ENCODE results near the gene EML4.

The EML4 gene

DNA sequence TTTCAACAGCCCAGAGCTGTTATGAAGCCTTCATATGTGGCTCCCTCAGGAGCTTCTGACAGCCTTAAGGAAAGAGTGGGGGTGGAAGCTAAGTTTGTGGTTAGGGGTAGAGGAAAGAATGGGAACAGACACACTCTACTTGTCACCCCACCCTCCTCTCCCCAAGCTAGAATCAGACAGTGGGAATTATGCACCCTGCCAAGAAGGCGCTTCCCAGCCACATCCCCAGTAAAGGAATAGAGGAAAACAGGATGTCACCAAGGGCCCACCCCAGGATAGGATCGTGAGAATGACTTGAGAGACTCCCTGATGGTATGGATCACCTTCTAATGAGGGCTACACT is 32.4 kb upstream of the EML4 start:
- in situ Hi-C loops (cut with HindIII; ENCODE audit: low sequenced_read_pairs) = no loop called here

DNA sequence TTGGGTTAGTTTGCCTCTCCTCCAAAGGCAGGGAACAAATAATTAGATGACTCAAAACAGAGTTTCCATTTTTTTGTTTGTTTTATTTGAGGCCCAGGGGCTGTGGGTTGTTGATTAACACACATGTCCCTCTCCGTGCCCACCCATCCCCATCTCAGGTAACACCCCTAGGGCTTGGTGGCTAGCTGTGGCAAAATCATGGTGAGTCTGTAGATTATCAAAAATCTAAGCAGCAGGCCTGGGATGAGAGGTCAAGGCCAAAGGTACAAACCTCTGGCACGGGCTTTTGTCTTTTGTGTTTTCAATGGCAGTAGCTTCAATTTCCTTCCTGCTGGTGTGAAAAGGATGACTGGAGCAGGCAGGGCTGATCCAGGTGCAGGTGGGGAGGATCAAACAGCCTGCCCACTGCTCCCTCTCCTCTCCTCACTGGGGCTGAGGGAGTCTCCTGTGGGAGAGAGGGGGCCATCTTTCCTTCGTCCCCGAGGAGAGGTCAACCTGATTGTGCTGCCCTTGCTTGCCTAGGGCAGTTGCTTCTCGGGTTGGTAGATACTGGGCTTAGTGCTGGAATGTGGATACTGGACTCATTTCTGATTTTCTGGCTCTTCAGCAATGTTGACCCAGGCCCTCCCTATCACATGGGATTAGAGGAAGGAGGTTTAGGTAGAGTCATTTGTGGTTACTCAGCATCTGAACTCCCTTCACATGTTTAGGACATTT is 31.9 kb upstream of the EML4 start:
- in situ Hi-C loops (cut with HindIII; ENCODE audit: low sequenced_read_pairs) = no loop called here

DNA sequence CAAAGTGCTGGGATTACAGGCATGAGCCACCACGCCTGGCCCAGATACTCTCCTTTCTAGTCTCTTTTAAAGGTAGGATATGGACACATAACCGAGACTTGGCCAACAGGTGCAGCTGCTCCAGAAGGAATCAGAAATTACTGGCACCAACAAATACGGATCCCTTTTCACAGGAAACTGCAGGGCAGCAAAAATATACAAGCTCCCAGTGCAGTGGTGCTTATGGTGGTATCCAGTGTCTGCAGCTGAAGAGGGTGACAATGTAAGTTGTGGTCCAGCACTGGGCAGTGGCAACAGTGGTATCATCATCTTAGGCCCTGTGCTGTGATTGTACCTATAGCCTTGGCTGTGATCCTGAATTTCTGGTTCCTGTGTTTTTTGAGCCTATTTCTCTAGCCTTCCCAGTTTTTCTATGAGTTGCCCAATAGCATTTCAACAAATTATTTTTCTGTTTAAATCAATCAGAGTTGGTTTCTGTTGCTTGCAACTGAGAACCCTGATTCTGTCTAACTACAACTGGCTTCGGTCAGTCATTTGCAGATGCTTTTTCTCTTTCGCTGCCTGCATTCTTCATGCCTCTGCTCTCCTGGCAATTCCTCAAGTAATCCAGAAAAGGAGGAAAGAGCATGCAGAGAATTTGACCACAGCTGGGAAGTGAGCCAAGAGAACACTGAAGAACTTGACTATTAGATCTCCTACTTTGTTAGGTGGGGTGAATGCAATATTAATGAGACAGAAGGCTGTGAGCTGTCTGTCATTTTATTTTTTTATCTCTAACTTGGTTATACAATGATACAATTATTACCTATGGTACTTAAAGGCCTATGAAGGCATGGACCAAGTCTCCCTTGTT is 30.8 kb upstream of the EML4 start:
- in situ Hi-C loops (cut with HindIII; ENCODE audit: low sequenced_read_pairs) = no loop called here

DNA sequence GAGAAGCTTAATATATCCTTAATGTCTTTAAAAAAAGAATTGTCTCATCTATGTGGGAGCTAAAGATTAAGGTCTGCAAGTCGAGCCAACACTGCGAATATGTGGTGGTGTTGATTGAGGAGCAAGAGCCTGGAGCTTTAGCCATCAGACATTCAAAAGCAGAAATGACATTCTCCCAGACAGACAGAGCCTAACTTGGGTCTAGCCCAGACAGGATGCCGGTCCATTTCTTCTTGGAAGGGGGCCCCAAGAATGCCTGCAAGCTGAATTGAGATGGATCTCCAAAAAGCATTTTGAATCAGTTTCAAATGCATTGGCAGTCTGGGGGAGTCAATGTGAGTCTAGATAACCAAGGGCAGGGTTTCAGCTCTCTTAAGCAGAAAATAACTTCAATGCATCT is 30.1 kb upstream of the EML4 start:
- in situ Hi-C loops (cut with HindIII; ENCODE audit: low sequenced_read_pairs) = no loop called here

DNA sequence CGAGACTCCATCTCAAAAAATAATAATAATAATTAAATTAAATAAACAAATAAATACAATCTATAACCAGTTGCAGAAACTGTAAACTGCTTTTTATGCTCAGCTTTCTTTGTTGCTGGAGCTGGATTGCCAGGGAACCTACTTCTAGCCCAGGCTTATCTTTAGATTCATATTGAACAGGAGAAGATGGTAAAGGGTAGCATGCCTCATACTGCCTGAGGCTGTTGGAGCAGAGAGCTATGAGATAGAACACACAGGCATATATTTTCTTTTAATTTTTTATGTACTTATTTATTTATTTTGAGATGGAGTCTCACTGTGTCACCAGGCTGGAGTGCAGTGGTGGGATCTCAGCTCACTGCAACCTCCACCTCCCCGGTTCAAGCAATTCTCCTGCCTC is 28.7 kb upstream of the EML4 start:
- in situ Hi-C loops (cut with HindIII; ENCODE audit: low sequenced_read_pairs) = no loop called here

DNA sequence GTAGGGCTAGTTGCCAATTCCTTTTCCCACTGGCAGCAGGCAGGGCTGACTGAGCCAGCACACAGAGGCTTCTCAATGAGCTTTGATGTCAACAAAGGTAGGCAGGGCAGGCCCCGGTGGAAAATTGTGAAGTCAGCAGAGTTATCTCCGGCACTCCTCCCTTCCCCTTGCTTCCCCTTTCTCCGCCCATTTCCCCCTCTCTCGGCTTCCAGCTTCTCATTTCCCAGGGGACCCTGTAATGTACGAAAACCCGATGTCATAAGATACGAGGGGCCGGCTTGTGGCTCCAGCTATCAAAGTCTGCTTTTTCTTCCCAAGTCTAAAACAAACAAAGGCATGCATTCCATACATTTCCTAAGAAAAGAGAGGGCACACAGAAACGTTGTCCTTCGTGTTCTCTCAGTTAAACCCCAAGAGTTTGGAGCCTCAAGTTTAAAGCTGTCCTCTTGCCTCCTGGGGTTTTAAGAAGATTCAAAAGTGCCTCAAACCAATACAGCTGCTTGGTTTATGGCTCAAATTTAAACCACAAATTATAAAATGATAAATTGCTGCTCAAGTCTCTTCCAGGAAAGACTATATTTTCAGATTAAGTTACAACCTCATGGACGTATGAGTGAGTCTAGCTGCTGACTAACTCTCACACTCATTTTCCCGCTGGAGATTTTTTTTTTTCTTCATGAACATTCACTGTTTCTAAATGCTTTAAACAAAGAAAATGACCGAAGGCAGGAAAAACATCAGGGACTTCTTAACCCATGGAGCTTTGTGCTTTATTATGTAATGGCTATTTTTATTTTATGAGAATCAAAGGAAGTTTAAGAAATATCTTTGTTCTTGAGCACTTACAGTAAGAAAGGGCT is 27.2 kb upstream of the EML4 start:
- in situ Hi-C loops (cut with HindIII; ENCODE audit: low sequenced_read_pairs) = no loop called here

DNA sequence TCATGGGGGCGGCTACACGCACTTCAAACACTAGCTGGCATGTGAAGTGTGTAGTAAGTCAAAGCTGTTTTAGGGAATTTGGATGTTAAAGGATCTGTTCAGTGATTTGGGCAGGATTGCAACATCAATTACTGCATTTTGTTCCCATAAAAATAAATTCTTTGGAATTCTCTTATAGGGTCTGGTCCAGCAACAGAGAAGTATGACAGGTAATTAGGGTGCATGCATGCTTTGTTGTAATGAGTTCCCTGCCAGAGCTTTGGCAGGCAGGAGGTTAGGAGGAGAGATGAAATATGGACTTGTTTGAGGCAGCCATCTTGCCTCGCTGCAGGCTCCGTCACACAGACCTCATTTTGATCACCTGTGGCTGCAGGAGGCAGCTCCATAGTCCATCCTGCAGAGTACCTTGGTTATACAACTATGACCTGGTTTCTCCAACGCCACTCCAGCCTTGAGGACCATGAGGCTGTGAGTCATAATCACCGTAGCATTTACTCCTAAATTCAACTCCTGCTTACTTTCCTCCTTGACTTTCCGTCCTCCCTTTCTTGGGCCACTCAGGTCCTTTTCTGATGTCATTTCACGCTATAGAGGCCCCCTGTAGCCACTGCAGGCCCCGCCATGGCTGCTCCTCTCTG is 26.5 kb upstream of the EML4 start:
- in situ Hi-C loops (cut with HindIII; ENCODE audit: low sequenced_read_pairs) = no loop called here

DNA sequence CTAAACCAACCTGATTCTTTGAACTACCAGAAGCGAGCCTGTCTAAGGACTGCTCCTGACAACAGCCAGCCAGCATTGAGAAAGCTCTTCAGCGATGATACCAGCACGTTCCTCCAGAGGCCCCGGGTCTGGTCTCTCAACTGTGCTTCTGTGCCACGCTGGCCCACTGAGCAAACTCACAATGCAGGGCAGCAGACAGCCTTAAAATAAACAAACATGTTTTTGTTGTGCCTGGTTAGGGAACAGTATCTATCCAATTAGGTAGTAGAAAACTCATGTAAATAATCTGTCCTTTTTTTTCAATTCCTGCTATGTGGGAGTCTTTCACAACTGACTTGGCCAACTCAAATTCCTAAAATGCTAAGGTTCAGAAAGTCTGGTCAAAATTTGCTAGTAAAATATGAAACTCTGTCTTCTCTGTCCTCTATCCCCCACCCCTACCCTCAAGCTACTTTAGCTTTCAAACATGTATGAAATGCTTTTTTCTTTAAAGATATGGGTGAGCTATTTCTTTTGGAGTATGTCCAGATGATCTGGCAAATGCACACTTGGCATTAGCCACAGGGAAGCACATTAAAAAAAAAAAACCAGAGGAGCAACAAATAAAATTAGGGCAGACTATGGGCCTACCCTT is 21.4 kb upstream of the EML4 start:
- in situ Hi-C loops (cut with HindIII; ENCODE audit: low sequenced_read_pairs) = no loop called here

DNA sequence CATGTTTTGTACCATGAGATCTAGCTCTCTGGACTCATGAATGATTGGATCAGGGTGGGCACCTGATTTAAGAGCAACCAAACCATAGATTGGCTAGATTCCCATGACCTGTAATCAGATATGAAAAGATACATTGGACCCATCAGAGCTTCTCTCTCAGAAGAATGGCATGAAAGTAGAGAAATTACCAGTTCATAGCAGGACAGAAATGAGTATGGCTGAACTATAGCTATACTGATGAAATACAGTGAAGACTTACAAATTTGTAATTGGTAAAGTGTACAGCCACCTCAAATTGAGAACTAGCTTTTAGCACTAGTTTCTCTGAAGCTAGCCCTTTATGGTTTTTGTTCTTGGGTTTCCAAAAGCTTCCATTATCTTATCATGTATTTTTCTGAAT is 19.0 kb upstream of the EML4 start:
- in situ Hi-C loops (cut with HindIII; ENCODE audit: low sequenced_read_pairs) = no loop called here

DNA sequence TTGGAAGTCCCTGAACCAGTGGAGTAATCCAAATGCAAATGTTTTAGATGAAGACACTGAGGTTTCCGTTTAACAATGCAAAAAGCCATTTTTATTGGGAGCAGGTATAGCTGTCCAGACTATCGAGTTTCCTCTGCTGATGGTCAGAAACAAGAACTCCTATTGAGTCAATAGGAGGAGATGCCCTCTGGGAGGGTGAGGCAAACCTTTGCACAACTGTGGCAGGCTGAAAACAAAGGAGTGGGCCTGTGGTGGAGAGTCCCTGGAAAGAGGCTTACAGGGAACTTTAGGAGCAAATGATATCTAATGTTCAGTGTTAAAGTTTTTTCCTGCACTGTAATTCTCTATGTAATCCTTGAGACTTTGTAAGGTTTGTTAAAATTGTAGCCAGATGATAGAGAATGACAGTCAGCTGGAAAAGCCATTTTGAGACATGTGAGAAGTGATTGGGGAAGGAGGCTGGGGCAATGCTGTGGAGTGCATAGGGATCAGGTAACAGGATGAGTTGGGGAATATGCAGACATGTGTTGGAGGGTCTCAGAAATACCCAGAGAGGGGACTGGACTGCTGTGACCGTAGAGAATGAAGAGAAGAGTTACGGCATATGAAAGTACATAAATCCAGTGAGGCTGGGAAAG is 15.1 kb upstream of the EML4 start:
- in situ Hi-C loops (cut with HindIII; ENCODE audit: low sequenced_read_pairs) = no loop called here

DNA sequence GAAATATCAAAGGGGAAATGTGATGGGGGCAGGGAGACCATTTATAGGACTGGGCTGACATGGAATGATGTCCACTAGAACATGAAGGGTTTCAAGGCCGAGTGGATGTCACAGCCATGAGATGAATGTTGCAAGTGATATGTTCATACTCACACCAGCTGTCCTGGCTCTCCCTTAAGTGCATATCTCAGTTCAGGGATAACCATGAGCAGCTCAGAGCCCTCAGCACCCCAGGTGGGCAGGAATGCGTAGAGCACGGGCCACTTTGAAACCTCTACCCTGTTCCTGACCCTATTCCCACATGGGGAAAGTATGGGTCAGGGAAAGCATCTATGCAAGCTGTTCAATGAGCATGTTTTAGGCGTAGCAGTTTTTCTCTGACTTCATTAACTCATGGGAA is 12.4 kb upstream of the EML4 start:
- in situ Hi-C loops (cut with HindIII; ENCODE audit: low sequenced_read_pairs) = no loop called here

DNA sequence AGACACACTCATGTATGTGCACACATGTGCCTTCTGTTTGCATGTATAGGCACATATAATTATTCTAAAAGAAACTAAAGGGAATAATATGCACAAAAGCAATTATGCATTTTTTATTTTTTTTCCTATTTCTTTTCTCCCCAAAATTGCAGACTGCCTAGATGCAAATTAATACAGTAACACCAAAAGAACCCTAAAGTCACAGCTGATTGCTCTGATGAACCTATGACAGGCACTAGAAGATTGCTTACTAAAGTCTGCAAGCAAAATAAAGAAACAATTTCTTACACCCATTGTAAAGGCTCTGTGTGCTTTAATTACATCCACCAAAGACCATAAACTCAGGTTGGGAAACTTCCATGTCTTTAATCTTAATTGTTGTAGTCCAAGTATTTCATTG is 7.7 kb upstream of the EML4 start:
- in situ Hi-C loops (cut with HindIII; ENCODE audit: low sequenced_read_pairs) = no loop called here

DNA sequence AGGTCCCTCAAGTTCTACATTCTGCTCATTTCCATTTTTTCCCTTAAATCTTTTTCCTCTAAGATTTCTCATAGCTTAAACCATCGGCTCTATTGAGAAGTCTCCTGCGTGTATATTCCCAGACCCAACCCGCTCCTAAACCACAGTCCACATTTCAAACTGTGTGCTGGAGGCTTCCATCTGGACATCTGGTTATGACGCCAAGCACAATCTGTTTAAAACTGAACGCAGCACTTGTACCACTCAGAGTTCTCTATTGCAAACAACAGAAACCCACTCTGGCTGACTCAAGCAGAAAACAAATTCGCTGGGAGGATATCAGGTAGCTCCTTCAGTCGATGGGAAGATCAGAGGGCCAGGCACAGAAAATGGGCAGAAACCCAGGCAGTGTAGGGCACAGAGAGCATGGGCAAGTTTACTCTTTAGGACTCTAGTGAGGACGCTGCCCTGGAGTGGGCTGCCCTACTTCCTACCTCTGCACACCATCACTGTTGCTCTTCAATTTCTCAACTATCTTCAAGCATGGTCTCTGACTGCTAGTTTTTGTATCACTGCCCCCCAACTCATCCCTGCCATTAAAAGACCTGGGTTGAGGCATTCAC is 5.6 kb upstream of the EML4 start:
- in situ Hi-C loops (cut with HindIII; ENCODE audit: low sequenced_read_pairs) = no loop called here

DNA sequence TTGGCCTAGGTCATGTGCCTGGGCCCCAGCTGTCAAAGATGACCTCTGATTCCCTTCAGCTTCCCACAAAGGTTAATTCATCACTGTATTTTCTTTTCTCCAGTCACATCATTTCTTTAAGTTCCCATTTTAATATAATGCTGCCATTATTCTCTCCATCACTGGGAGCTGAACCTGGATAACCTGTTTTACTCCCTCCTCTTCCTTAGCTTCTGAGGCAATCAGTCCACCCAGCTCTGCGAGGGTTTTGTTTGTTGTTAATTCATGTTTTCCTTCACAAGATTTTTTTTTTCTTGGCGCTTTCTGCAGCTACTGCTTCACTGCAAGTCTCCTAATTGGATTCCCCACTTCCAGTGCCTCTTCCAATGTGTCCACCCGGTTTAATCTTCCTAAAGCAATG is 5.1 kb upstream of the EML4 start:
- in situ Hi-C loops (cut with HindIII; ENCODE audit: low sequenced_read_pairs) = no loop called here

DNA sequence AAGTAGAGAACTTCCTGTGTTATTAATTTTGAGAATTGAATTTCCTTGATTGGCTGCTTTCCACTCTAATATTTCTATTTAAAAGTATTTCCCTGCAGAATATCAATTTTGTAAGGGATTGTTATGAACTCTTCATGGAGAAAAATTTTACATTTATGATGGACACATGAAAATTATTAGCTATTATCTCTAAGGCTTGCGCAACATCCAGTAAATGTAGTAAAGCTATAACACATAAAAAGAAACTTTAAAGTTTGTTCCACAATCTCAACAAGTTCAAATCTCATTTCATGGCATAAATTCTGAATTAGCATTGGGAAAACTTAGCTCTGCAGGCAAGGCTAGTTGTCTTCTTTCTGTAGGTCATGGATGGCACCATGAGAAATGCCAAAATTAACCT is 4.2 kb upstream of the EML4 start:
- in situ Hi-C loops (cut with HindIII; ENCODE audit: low sequenced_read_pairs) = no loop called here

DNA sequence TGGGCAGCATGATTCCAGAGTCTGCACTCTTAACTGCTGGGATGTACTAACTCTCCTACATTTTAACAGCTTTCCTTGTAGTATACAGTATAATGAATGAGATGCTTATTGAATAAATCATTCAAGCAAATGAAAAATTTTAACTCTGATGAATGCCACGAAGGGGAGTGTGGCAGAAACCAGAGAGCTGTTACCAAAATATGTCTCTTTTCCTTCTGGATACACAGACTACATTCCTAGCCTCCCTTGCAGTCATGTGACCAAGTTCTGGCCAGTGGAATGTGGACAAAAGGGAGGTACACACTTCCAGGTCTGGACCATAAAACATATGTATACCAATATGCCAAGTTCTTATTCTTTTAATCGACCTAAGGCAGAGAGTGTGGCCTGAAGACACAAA is 1.7 kb upstream of the EML4 start:
- in situ Hi-C loops (cut with HindIII; ENCODE audit: low sequenced_read_pairs) = no loop called here

DNA sequence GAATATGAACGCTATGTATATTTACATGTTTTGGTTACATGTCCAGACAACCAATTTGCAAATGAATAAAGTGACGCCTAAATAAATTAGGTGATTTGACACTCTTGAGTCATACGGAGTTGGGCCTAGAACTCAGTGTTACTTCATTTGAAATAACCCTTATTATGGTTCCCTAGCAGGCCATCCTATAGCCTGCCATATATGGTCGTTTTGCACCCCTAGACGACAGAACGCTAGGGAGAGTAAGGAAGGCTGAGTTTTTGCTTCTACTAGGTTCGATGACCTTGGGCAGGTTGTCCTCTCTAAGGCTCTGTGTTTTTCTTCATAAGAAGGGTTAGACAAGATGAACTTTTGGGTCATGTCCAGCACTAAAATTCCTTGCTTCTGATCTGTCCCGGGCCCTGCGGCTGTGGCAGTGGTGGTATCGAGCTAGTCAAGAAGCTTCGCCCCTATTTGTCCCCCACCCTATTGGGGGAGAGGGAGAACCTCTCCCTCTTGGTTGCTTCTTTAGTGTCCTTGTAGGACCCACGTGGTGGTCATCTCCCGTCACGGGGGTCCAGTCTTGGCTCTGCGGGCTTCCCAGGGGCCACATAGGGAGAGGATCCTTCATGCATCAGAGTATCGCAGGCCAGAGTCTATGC is 574 bp upstream of the EML4 start:
- in situ Hi-C loops (cut with HindIII; ENCODE audit: low sequenced_read_pairs) = no loop called here

DNA sequence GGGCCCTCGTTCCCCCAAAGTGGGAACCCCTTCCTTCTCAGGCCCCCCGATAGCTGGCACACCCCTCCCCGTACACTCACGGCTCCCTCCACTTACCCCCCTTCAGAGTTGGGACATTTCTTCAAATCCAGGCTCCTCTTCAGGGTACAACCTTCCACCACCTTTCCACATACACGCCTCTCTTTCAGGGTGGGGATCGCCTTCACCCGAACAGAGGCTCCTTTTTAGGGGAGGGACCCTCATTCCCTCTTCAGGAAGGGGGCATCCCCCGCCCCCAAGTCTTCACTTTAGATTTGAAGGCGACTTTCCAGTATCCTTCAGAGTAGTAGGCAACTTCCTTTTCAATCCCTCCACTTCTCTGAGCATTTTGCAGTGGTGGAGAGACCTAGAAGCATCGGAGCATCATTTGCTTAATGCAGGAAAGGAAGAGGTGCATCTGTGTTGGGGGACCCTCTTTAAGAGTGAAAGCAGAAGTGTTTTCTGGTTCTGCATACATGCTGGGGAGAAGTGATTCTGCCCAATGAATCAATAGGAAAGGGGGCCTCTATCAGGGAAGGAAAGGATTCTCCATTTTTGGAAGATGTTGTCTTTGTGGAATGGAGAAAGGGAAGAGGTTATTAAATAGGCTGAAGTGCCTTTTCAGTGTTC is 845 bp downstream of the EML4 start:
- in situ Hi-C loops (cut with HindIII; ENCODE audit: low sequenced_read_pairs) = no loop called here

Measured in DLD1 (cell line).